GM23338 (cell line): Measurements from ENCODE around the gene PPFIBP1. TPM values are rescaled to one million over a fixed set of nuclear protein-coding genes. Genes with fewer than 3 reads are reported as not detected.

ENCODE experiments used
- ATAC-seq: fragments of 200-7000 bp; cut with Tn5 transposase; 3 replicates; pipeline ENCODE4 v1.9.1; 2020
- DNase-seq: peaks from one replicate; pipeline ENCODE4 v3.0.0-alpha.2; 2015; ENCODE audit warnings: low spot score
- H2AFZ ChIP-seq: fragments of 200-600 bp; sonication (generic); 2 replicates; pipeline ENCODE4 v1.8.0; 2016; ENCODE audit warnings: antibody characterized with exemption, mild to moderate bottlenecking, moderate library complexity
- H3F3A ChIP-seq: fragments of 200-600 bp; sonication (generic); replicated peaks from 2 replicates; pipeline ENCODE4 v1.8.0; 2017; ENCODE audit warnings: antibody characterized with exemption, mixed run types, low read depth
- H3K27ac ChIP-seq: fragments of 200-600 bp; sonication (generic); 2 replicates; pipeline ENCODE4 v1.6.1; 2016; ENCODE audit warnings: low read depth
- H3K27me3 ChIP-seq: fragments of 200-600 bp; sonication (generic); 2 replicates; pipeline ENCODE4 v1.8.0; 2016; ENCODE audit warnings: mild to moderate bottlenecking, mixed run types, moderate library complexity; ENCODE audit not compliant: insufficient read depth
- H3K36me3 ChIP-seq: fragments of 200-600 bp; sonication (generic); 2 replicates; pipeline ENCODE4 v1.8.0; 2016; ENCODE audit warnings: mild to moderate bottlenecking; ENCODE audit not compliant: insufficient read depth
- H3K4me1 ChIP-seq: fragments of 200-600 bp; sonication (generic); 2 replicates; pipeline ENCODE4 v1.8.0; 2016; ENCODE audit warnings: mild to moderate bottlenecking, moderate library complexity; ENCODE audit not compliant: insufficient read depth
- H3K4me2 ChIP-seq: fragments of 200-600 bp; sonication (generic); 2 replicates; pipeline ENCODE4 v1.7.1; 2017; ENCODE audit warnings: mixed run types
- H3K4me3 ChIP-seq: fragments of 200-600 bp; sonication (generic); 2 replicates; pipeline ENCODE4 v1.6.1; 2016; ENCODE audit warnings: mixed run types
- H3K79me2 ChIP-seq: fragments of 200-600 bp; sonication (generic); replicated peaks from 2 replicates; pipeline ENCODE4 v1.8.0; 2017; ENCODE audit warnings: mild to moderate bottlenecking; ENCODE audit not compliant: insufficient read depth
- H3K9me2 ChIP-seq: fragments of 200-600 bp; sonication (generic); 2 replicates; pipeline ENCODE4 v1.8.0; 2017; ENCODE audit not compliant: insufficient read depth
- H4K20me1 ChIP-seq: fragments of 200-600 bp; sonication (generic); replicated peaks from 2 replicates; pipeline ENCODE4 v1.8.0; 2017; ENCODE audit warnings: mild to moderate bottlenecking; ENCODE audit not compliant: insufficient read depth
- H3K27ac Mint-ChIP-seq: 2 replicates; pipeline ENCODE4 v1.8.0; 2020; ENCODE audit warnings: inconsistent platforms, mild to moderate bottlenecking, moderate library complexity, mixed read lengths
- H3K27me3 Mint-ChIP-seq: 3 replicates; pipeline ENCODE4 v1.8.0; 2022; ENCODE audit warnings: low read depth, mild to moderate bottlenecking, moderate library complexity, mixed read lengths, inconsistent platforms; ENCODE audit not compliant: insufficient read depth, poor library complexity
- H3K36me3 Mint-ChIP-seq: 3 replicates; pipeline ENCODE4 v1.8.0; 2021; ENCODE audit warnings: low read depth, mild to moderate bottlenecking, inconsistent platforms, moderate library complexity, mixed read lengths
- H3K4me1 Mint-ChIP-seq: 3 replicates; pipeline ENCODE4 v1.8.0; 2020; ENCODE audit warnings: mild to moderate bottlenecking, inconsistent platforms, mixed read lengths
- H3K4me3 Mint-ChIP-seq: 3 replicates; pipeline ENCODE4 v1.8.0; 2021; ENCODE audit warnings: moderate library complexity, mild to moderate bottlenecking, inconsistent platforms, mixed read lengths
- H3K9me3 Mint-ChIP-seq: 3 replicates; pipeline ENCODE4 v1.8.0; 2020; ENCODE audit warnings: moderate library complexity, mild to moderate bottlenecking, inconsistent platforms, mixed read lengths
- EZH2 ChIP-seq: fragments of 200-600 bp; sonication (generic); IDR thresholded peaks from one replicate; pipeline ENCODE4 v1.8.0; 2017; ENCODE audit warnings: antibody characterized with exemption, mild to moderate bottlenecking, low read depth; ENCODE audit not compliant: unreplicated experiment
- EZH2phosphoT487 ChIP-seq: fragments of 200-600 bp; sonication (generic); IDR thresholded peaks from one replicate; pipeline ENCODE4 v1.8.1; 2018; ENCODE audit warnings: antibody characterized with exemption; ENCODE audit not compliant: unreplicated experiment
- JUNB ChIP-seq: IDR thresholded peaks from one replicate; pipeline ENCODE4 v1.6.1; 2016; ENCODE audit warnings: antibody characterized with exemption; ENCODE audit not compliant: unreplicated experiment
- NANOG ChIP-seq: IDR thresholded peaks from 2 replicates; pipeline ENCODE4 v1.6.1; 2016; ENCODE audit warnings: antibody characterized with exemption, borderline replicate concordance
- ZNF114 ChIP-seq: fragments of 250-450 bp; sonication (Bioruptor Pico); IDR thresholded peaks from 2 replicates; pipeline ENCODE4 v1.5.0; 2020; ENCODE audit warnings: mild to moderate bottlenecking, moderate library complexity
- ZNF331 ChIP-seq: fragments of 250-450 bp; sonication (Bioruptor Pico); IDR thresholded peaks from 2 replicates; pipeline ENCODE4 v1.5.0; 2020; ENCODE audit warnings: low read depth, mild to moderate bottlenecking, moderate library complexity
- polyA plus RNA-seq: library from polyadenylated mRNA; unstranded; fragments of >200 nt; fragmentation: Nextera tagmentation; extraction: Ambion mirVana; gene quantifications from 2 replicates; pipeline ENCODE4 v1.2.1, GENCODE V29; 2016
- total RNA-seq: library from RNA; depleted of rRNA; stranded (reverse); fragments of >200 nt; shearing (Covaris generic); gene quantifications from 2 replicates; pipeline ENCODE4 v1.2.3, GENCODE V29; 2014
- TF ChIP-seq, protein P1 (sequence below): IDR thresholded peaks from one replicate; pipeline ENCODE4 v1.6.1; 2018; ENCODE audit warnings: antibody characterized with exemption; ENCODE audit not compliant: unreplicated experiment
- TF ChIP-seq, protein P2 (sequence below), 2 experiments: fragments of 200-600 bp in 1 of 2; sonication (generic) in 1 of 2; conservative IDR thresholded peaks; 2 replicates each; pipeline versions ENCODE4 v1.5.1 to v1.6.1; 2016 to 2017; ENCODE audit warnings: antibody characterized with exemption in 2 of 2, low read depth in 2 of 2, mild to moderate bottlenecking in 2 of 2, moderate library complexity in 1 of 2
- TF ChIP-seq, protein P3 (sequence below): IDR thresholded peaks from 2 replicates; pipeline ENCODE4 v1.6.1; 2016; ENCODE audit warnings: antibody characterized with exemption

Gene PPFIBP1
- total and polyA plus RNA-seq, 2 experiments from 2014 or later = 33.2 to 41.9 TPM

DNA sequence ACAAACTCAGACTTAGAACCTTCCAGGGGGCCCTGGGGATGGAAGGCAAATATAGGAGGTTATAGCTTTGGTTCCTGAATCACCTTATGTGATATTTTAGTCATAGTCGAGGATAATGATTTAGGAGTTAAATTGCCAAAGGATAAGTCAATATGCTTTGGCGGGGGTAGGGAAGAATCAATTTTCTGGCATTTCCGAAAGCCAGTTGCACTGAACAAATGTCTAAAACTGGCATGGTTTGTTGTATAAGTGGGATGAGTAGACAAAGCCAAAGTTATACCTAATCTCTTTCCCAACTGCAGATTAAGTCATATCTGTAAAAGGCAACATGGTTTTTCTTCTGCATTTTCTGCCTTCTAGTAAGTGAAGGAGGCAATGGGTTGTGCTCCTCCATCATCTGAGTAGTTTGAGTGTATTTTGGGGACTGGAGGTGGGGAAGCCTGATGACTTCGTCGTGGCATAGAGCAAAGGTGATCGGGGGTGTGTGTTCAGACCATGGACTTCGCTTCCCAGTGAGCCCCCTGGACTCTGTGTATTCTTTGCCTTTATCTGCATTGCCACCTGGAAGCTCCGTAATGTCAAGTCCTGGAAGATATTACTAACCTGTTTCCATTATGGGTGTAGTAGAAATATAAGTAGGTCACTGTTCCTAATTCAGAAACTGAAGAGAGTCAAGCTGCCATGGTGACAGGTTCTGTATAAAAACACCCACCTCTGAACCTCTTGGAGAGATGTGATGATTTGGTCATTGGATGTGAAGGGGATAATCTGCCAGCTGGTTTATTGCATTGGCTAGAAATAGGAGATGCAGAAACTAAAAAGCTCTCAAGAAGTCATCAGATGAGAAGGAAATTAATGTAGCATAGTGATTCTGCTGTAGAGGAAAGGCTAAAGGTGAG is 24.5 kb downstream of the PPFIBP1 start (continued):
- TF ChIP-seq, protein P1, sequence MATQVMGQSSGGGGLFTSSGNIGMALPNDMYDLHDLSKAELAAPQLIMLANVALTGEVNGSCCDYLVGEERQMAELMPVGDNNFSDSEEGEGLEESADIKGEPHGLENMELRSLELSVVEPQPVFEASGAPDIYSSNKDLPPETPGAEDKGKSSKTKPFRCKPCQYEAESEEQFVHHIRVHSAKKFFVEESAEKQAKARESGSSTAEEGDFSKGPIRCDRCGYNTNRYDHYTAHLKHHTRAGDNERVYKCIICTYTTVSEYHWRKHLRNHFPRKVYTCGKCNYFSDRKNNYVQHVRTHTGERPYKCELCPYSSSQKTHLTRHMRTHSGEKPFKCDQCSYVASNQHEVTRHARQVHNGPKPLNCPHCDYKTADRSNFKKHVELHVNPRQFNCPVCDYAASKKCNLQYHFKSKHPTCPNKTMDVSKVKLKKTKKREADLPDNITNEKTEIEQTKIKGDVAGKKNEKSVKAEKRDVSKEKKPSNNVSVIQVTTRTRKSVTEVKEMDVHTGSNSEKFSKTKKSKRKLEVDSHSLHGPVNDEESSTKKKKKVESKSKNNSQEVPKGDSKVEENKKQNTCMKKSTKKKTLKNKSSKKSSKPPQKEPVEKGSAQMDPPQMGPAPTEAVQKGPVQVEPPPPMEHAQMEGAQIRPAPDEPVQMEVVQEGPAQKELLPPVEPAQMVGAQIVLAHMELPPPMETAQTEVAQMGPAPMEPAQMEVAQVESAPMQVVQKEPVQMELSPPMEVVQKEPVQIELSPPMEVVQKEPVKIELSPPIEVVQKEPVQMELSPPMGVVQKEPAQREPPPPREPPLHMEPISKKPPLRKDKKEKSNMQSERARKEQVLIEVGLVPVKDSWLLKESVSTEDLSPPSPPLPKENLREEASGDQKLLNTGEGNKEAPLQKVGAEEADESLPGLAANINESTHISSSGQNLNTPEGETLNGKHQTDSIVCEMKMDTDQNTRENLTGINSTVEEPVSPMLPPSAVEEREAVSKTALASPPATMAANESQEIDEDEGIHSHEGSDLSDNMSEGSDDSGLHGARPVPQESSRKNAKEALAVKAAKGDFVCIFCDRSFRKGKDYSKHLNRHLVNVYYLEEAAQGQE = no peak
- TF ChIP-seq JUNB = no peak
- no peak for TF ChIP-seq ZNF331 (CRISPR knock-in tag)
- no peak for TF ChIP-seq ZNF114 (CRISPR knock-in tag)
- TF ChIP-seq EZH2phosphoT487 = no peak
- no peak for TF ChIP-seq EZH2
- TF ChIP-seq, protein P2, sequence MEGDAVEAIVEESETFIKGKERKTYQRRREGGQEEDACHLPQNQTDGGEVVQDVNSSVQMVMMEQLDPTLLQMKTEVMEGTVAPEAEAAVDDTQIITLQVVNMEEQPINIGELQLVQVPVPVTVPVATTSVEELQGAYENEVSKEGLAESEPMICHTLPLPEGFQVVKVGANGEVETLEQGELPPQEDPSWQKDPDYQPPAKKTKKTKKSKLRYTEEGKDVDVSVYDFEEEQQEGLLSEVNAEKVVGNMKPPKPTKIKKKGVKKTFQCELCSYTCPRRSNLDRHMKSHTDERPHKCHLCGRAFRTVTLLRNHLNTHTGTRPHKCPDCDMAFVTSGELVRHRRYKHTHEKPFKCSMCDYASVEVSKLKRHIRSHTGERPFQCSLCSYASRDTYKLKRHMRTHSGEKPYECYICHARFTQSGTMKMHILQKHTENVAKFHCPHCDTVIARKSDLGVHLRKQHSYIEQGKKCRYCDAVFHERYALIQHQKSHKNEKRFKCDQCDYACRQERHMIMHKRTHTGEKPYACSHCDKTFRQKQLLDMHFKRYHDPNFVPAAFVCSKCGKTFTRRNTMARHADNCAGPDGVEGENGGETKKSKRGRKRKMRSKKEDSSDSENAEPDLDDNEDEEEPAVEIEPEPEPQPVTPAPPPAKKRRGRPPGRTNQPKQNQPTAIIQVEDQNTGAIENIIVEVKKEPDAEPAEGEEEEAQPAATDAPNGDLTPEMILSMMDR (conservative IDR thresholded peaks at IDR 0.05; ENCODE audit: low read depth in 2 of 2) = no peak

DNA sequence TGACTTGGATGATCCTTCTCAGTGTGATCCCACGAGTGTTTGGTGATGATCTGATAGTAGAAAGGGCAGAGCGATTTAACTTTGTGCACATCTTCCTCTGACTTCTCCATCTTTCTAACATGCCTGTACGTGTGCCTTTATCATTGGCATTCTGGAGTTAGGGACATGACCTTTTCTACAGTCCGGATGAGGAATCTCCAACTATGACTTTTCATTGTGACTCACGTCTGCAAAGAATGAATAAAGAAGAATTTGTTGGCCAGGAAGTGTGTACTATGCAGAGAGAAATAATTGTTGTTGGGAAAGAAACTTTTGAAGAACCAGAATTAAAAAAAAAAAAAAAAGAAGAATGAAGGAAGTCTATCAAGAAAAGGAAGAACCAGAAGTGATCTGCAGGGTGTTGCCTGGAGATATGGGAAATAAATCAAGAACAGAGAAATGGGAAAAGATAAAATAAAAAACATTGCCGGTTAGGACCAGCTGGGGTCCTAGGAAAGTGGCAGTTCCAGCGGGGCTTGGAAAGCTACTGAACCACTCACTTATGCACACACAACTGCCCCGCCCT is 25.3 kb downstream of the PPFIBP1 start:
- no peak overlapping the region for H3K27ac ChIP-seq
- DNase-seq = no peak
- no peak for ATAC-seq
- Mint-ChIP-seq H3K27me3 (peaks cover 3% of the 10 kb centered on the region), H3K9me3 (no peaks in the 10 kb centered on the region), H3K36me3 (0 out of 3 replicates have a peak, but pooled peaks cover 3% of the 10 kb centered on the region), H3K27ac (no peak overlapping the region), H3K4me3 (no peak overlapping the region), H3K4me1 (peaks cover 37% of the 10 kb centered on the region)
- H3K79me2 ChIP-seq = peaks cover 21% of the 10 kb centered on the region
- H3K36me3 ChIP-seq = no peaks in the 10 kb centered on the region
- peaks cover 4% of the 10 kb centered on the region for H4K20me1 ChIP-seq
- H2AFZ ChIP-seq = no peak overlapping the region
- peaks cover 18% of the 10 kb centered on the region for H3K4me1 ChIP-seq
- no peaks in the 10 kb centered on the region for H3K9me2 ChIP-seq
- H3F3A ChIP-seq = no peaks in the 10 kb centered on the region
- no peaks in the 10 kb centered on the region for H3K27me3 ChIP-seq
- H3K4me2 ChIP-seq = no peak overlapping the region
- no peak overlapping the region for H3K4me3 ChIP-seq
- TF ChIP-seq ZNF331 (CRISPR knock-in tag) (no peak), NANOG (no peak), EZH2phosphoT487 (no peak)
- TF ChIP-seq, protein P2 (conservative IDR thresholded peaks at IDR 0.05; ENCODE audit: low read depth in 2 of 2) = no peak
- TF ChIP-seq, protein P1 = no peak
- TF ChIP-seq, protein P3, sequence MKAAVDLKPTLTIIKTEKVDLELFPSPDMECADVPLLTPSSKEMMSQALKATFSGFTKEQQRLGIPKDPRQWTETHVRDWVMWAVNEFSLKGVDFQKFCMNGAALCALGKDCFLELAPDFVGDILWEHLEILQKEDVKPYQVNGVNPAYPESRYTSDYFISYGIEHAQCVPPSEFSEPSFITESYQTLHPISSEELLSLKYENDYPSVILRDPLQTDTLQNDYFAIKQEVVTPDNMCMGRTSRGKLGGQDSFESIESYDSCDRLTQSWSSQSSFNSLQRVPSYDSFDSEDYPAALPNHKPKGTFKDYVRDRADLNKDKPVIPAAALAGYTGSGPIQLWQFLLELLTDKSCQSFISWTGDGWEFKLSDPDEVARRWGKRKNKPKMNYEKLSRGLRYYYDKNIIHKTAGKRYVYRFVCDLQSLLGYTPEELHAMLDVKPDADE = no peak
